GM18508 (cell line): Measurements from ENCODE around the gene KCTD19.
"Not testable (repeated sequence)": the region's sequence is repeated elsewhere in the genome, so short reads cannot be mapped to it uniquely, and the experiment has no call there.

Experiments used
- ATAC-seq: cut with Tn5 transposase; IDR thresholded peaks from one replicate; pipeline ENCODE4 v1.9.1; 2021; ENCODE audit warnings: moderate number of reproducible peaks; ENCODE audit not compliant: insufficient read depth, unreplicated experiment

Gene KCTD19

GRCh38 chr16:67326472-67327309 lies at the start of gene KCTD19, which contains the start of gene LRRC36:
KCTD19 (minus strand) TSS chr16:67326741; CDS start chr16:67326707, 34 bp downstream.
LRRC36 (plus strand) TSS chr16:67326815; CDS start chr16:67326863, 48 bp downstream.
- ATAC-seq: no peak

DNA sequence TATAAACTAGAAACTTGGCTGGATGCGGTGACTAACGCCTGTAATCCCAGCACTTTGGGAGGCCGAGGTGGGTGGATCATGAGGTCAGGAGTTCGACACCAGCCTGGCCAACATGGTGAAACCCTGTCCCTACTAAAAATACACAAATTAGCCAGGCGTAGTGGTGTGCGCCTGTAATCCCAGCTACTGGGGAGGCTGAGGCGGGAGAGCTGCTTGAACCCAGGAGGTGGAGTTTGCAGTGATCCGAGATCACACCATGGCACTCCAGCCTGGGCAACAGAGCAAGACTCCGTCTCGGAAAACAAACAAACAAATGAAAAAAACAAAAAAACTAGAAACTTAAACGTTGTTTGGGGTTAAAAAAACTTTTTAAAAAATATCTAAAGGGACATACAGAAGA lies 49.5 kb upstream of the KCTD19 start:
- not testable (repeated sequence) for ATAC-seq

- ATAC-seq: no peak
Observed at GRCh38 chr16:67372664-67373063, 46.1 kb upstream of the KCTD19 start.

DNA sequence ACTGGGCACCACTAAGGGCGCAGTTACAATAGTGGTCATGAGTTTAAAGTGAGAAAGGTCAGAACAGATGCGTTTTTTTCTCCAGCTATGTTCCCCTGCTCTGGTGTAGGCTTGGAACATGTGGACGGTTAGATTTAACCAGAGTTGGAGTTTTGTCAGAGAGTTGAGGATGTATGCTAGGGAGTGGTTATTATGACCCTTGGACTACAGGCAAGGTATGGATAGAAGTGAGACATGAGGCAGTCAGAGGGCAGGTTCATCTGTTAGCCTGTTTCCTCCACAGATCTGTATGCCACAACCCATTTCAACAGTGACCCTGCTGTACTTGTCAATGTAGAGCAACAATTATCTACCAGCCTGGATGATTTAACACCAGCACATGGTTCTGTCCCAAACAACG lies 44.1 kb upstream of the KCTD19 start:
- ATAC-seq: no peak

DNA sequence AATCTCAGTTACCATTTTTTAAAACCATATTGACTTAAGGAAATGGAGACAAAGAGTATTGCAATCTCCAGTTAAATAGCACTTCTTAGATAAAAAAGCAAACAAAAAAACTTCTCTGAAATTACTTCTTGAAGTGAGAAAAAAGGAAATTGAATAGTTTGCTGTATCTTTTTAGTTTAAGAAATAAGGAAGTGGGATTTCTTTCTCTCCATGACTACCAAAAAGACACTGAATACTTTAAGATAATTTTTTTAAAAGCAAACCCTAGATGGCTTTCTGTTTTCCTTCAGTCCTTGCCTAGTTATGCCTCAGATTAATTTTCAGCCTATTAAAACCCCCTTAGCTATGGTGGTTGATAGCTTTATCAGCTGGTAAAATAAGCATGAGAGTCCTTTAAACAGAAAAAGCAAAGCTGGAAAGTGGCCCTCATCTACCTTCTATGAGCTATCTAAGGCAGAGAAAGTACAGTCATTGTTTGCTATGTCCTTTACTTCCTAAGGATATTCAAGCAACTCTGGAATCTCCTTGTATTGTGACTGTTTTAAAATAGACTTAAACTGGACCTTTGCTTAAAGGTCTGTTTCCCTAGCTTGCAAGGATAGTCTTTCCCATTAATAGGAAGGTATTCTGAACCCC lies 38.2 kb upstream of the KCTD19 start:
- ATAC-seq: no peak

DNA sequence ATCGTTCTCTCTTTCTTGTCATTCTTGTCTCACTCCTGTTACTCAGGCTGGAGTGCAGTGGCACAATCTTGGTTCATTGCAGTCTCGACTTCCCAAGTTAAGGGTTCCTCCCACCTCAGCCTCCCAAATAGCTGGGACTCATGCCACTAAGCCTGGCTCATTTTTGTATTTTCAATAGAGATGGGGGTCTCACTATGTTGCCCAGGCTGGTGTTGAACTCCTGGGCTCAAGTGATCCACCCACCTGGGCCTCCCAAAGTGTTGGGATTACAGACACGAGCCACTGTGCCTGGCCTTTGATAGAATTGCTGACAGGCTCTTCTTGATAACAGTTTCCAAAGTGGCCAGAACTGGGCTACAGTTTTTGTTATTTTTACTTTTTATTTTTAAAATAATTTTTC lies 34.5 kb upstream of the KCTD19 start:
- ATAC-seq: no peak

DNA sequence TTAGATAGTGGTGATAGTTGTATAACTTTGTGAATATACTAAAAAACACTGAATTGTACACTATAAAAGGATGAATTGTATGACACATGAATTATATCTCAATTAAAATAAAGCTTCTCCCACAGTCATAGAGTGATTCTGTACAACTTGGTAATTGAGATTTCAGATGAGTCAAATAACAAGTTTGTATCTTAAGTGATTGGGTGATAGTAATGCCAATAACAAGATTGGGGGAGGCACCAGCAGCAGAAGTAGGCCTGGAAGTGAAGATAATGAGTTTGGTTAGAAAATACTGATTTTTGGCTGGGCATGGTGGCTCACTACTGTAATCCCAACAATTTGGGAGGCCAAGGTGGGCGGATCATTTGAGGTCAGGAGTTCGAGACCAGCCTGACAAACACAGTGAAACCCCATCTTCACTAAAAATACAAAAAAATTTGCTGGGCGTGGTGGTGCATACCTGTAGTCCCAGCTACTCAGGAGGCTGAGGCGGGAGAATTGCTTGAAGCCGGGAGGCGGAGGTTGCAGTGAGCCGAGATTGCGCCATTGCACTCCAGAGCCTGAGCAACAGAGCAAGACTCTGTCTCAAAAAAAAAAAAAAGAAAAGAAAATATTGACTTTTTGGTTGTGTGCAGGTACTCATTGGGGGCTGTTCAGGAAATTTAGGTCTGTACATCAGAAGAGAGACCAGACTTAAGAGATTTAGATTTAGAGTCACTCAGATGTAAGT lies 33.2 kb upstream of the KCTD19 start:
- ATAC-seq: not testable (repeated sequence)

- ATAC-seq: no peak
Observed at GRCh38 chr16:67357561-67357960, 31.0 kb upstream of the KCTD19 start.

GRCh38 chr16:67356396-67356795 lies 29.9 kb upstream of the KCTD19 start:
- ATAC-seq: no peak

DNA sequence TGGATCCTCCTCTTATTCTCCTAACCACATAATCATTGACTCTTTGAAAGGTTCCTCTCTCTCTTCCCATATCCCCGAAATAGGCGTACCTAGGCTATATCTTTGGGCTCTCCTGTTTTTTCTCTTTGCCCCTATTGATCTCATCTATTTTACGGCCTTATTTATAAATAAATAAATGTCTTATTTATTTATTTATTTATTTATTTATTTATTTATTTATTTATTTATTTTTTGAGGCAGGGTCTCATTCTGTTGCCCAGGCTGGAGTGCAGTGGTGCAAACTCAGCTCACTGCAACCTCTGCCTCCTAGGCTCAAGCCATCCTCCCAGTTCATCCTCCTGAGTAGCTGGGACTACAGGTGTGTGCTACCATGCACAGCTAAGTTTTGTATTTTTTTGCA lies 25.9 kb upstream of the KCTD19 start:
- ATAC-seq: not testable (repeated sequence)

GRCh38 chr16:67350324-67350723 lies 23.8 kb upstream of the KCTD19 start:
- ATAC-seq: no peak

- no peak for ATAC-seq
Observed at GRCh38 chr16:67349172-67349571, 22.6 kb upstream of the KCTD19 start.

GRCh38 chr16:67346341-67346740 lies 19.8 kb upstream of the KCTD19 start:
- no peak for ATAC-seq

GRCh38 chr16:67345401-67345800 lies 18.9 kb upstream of the KCTD19 start:
- no peak for ATAC-seq

DNA sequence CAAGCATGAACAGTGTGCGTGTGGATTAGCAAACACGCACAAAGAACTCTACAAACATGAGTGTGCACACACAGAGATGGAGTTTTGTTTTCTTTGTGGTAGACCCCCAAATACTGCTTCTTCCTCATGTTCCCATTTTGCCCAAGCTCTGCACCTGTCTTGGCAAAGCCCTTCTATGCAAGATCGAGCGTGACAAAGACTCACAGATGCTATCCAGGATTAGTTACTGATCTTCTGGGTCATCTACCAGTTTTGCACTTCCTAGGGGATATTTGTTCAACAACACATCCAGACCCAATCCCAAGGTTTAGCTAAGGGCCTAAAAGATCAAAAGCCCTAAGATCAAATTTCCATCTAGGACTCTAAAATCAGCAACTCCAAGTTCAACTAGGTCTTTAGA lies 16.1 kb upstream of the KCTD19 start:
- no peak for ATAC-seq

- ATAC-seq: no peak
Observed at GRCh38 chr16:67341250-67341649, 14.7 kb upstream of the KCTD19 start.

- ATAC-seq: no peak
Observed at GRCh38 chr16:67339453-67339852, 12.9 kb upstream of the KCTD19 start.

DNA sequence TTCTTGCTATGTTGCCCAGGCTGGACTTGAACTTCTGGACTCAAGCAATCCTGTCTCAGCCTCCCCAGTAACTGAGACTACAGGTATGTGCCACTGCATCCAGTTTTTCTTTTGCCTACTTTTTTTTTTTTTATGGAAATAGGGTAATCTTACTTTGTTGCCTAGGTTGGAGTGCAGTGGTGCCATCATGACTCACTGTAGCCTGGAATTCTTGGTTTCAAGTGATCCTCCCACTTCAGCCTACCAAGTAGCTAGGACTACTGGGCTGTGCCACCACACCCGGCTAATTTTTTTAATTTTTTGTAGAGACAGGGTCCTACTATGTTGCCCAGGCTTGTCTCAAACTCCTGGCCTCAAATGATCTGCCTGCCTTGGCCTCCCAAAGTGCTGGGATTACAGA lies 10.1 kb upstream of the KCTD19 start:
- no peak for ATAC-seq

DNA sequence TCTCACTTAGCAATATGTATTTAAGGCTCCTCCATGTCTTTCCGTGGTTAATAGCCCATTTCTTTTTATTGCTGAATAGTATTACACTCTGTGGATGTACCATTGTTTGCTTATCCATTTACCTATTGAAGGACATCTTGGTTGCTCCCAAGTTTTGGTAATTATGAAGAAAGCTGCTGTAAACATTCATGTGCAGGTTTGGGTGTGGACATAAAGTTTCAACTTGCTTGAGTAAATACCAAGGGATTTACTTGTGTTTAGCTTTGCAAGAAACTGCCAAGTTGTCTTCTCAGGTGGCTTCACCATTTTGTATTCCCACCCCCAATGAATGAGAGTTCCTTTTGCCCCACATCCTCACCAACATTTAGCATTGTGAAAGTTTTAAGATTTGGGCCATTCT lies 9.6 kb upstream of the KCTD19 start:
- no peak for ATAC-seq

GRCh38 chr16:67333315-67333714 lies 6.8 kb upstream of the KCTD19 start:
- no peak for ATAC-seq

- no peak for ATAC-seq
Observed at GRCh38 chr16:67329901-67330300, 3.4 kb upstream of the KCTD19 start.
